IMR-90 (cell line): ENCODE results near the gene CHD2. TPM values are rescaled to one million over a fixed set of nuclear protein-coding genes. Genes with fewer than 3 reads are reported as not detected.

ENCODE experiments used
- ATAC-seq: fragments of 200-7000 bp; cut with Tn5 transposase; 2 replicates; pipeline ENCODE4 v1.9.1; 2020; ENCODE audit warnings: low read depth, mild to moderate bottlenecking, moderate library complexity
- BruUV-seq: library from RNA; stranded (reverse); fragments of 400-500 nt; replicated peaks from 2 replicates; lab custom pipeline; 2021; lab: Mats Ljungman, UMichigan
- CTCF ChIA-PET: fragments of 300-600 bp; formaldehyde crosslinking; extraction: SDS; loops from one replicate; lab custom pipeline; 2021; ENCODE audit warnings: antibody characterized with exemption; lab: Yijun Ruan, JAX
- POLR2A ChIA-PET: fragments of 300-600 bp; sonication (Branson Sonifier 250); formaldehyde crosslinking; loops from one replicate; lab custom pipeline; 2022; ENCODE audit warnings: antibody characterized with exemption; ENCODE audit not compliant: unreplicated experiment; lab: Charles Lee
- DNase-seq: peaks from one replicate; pipeline ENCODE4 v3.0.0; 2013
- H2AFZ ChIP-seq: replicated peaks from 2 replicates; pipeline ENCODE3; 2013; ENCODE audit warnings: low read length, mild to moderate bottlenecking; ENCODE audit not compliant: poor library complexity
- H2AK5ac ChIP-seq: 2 replicates; pipeline ENCODE4 v1.6.1; 2013; ENCODE audit warnings: low read depth, low read length, inconsistent platforms
- H2AK9ac ChIP-seq: replicated peaks from 2 replicates; pipeline ENCODE3; 2013; ENCODE audit warnings: mild to moderate bottlenecking, low read depth, low read length, moderate library complexity; ENCODE audit not compliant: poor library complexity
- H2BK120ac ChIP-seq: 2 replicates; pipeline ENCODE4 v1.6.1; 2013; ENCODE audit warnings: low read depth, low read length, inconsistent platforms
- H2BK15ac ChIP-seq: 3 replicates; pipeline ENCODE4 v1.6.1; 2013; ENCODE audit warnings: low read depth, low read length, inconsistent platforms
- H2BK20ac ChIP-seq: 2 replicates; pipeline ENCODE4 v1.6.1; 2013; ENCODE audit warnings: low read depth, mild to moderate bottlenecking, inconsistent platforms, low read length, moderate library complexity
- H2BK5ac ChIP-seq: 2 replicates; pipeline ENCODE4 v1.6.1; 2013; ENCODE audit warnings: mild to moderate bottlenecking, low read depth, low read length, inconsistent platforms; ENCODE audit not compliant: poor library complexity, severe bottlenecking
- H3K14ac ChIP-seq: replicated peaks from 2 replicates; pipeline ENCODE4 v1.6.1; 2013; ENCODE audit warnings: low read depth, low read length, inconsistent platforms
- H3K18ac ChIP-seq: 2 replicates; pipeline ENCODE4 v1.6.1; 2013; ENCODE audit warnings: low read depth, low read length, control low read depth
- H3K23ac ChIP-seq: 2 replicates; pipeline ENCODE4 v1.6.1; 2013; ENCODE audit warnings: low read depth, low read length, inconsistent platforms
- H3K27ac ChIP-seq: 2 replicates; pipeline ENCODE4 v1.5.1; 2013; ENCODE audit warnings: mild to moderate bottlenecking, control low read depth, low read length; ENCODE audit not compliant: insufficient read depth
- H3K27me3 ChIP-seq: 2 replicates; pipeline ENCODE4 v1.6.1; 2013; ENCODE audit warnings: low read length; ENCODE audit not compliant: control insufficient read depth, insufficient read depth
- H3K36me3 ChIP-seq: 2 replicates; pipeline ENCODE4 v1.6.1; 2013; ENCODE audit warnings: low read length, mixed read lengths; ENCODE audit not compliant: control insufficient read depth, insufficient read depth
- H3K4ac ChIP-seq: 2 replicates; pipeline ENCODE4 v1.6.1; 2013; ENCODE audit warnings: low read depth, low read length, inconsistent platforms
- H3K4me1 ChIP-seq: 2 replicates; pipeline ENCODE4 v1.6.1; 2013; ENCODE audit warnings: low read length, mixed read lengths; ENCODE audit not compliant: control insufficient read depth, insufficient read depth
- H3K4me2 ChIP-seq: 2 replicates; pipeline ENCODE4 v1.6.1; 2013; ENCODE audit warnings: low read depth, mild to moderate bottlenecking, control low read depth, low read length, moderate library complexity
- H3K4me3 ChIP-seq: 2 replicates; pipeline ENCODE4 v1.5.1; 2013; ENCODE audit warnings: low read depth, mild to moderate bottlenecking, control low read depth, low read length, moderate library complexity; ENCODE audit not compliant: insufficient read depth
- H3K56ac ChIP-seq: 2 replicates; pipeline ENCODE4 v1.6.1; 2013; ENCODE audit warnings: low read length, inconsistent platforms; ENCODE audit not compliant: insufficient read depth; ENCODE audit errors: extremely low read depth
- H3K79me1 ChIP-seq, 2 experiments: 2 replicates each; pipeline ENCODE4 v1.6.1; 2013; ENCODE audit warnings: low read length in 2 of 2, inconsistent platforms in 1 of 2, low read depth in 1 of 2
- H3K9ac ChIP-seq: 2 replicates; pipeline ENCODE4 v1.6.1; 2013; ENCODE audit warnings: low read depth, low read length, control low read depth
- H3K9me1 ChIP-seq: 2 replicates; pipeline ENCODE4 v1.6.1; 2013; ENCODE audit warnings: low read length, inconsistent platforms; ENCODE audit not compliant: insufficient read depth
- H3K9me3 ChIP-seq: 2 replicates; pipeline ENCODE4 v1.6.1; 2013; ENCODE audit warnings: low read length; ENCODE audit not compliant: control insufficient read depth, insufficient read depth
- H4K20me1 ChIP-seq: 2 replicates; pipeline ENCODE4 v1.6.1; 2013; ENCODE audit warnings: low read length, inconsistent platforms; ENCODE audit not compliant: insufficient read depth
- H4K5ac ChIP-seq: 2 replicates; pipeline ENCODE4 v1.6.1; 2013; ENCODE audit warnings: mild to moderate bottlenecking, low read depth, low read length, control low read depth
- H4K8ac ChIP-seq, 2 experiments: 2 replicates each; pipeline ENCODE4 v1.6.1; 2013; ENCODE audit warnings: low read depth in 2 of 2, low read length in 2 of 2, control low read depth in 1 of 2, inconsistent platforms in 1 of 2
- H4K91ac ChIP-seq: 2 replicates; pipeline ENCODE4 v1.6.1; 2013; ENCODE audit warnings: low read depth, low read length, inconsistent platforms; ENCODE audit not compliant: insufficient read depth
- BHLHE40 ChIP-seq: fragments of 150-350 bp; IDR thresholded peaks from 2 replicates; pipeline ENCODE4 v1.6.1; 2016; ENCODE audit warnings: mild to moderate bottlenecking, low read depth, low read length
- CHD1 ChIP-seq: IDR thresholded peaks from 2 replicates; pipeline ENCODE4 v1.6.1; 2012; ENCODE audit warnings: low read depth, low read length, improper control_type of control experiment
- MAFK ChIP-seq: IDR thresholded peaks from 2 replicates; pipeline ENCODE4 v1.6.1; 2012; ENCODE audit warnings: low read depth, low read length, improper control_type of control experiment
- MAZ ChIP-seq: IDR thresholded peaks from 2 replicates; pipeline ENCODE4 v1.6.1; 2012; ENCODE audit warnings: low read depth, mild to moderate bottlenecking, low read length, improper control_type of control experiment, moderate library complexity, borderline replicate concordance
- MXI1 ChIP-seq: IDR thresholded peaks from 2 replicates; pipeline ENCODE4 v1.6.1; 2012; ENCODE audit warnings: low read depth, mild to moderate bottlenecking, low read length, moderate library complexity, borderline replicate concordance
- NFE2L2 ChIP-seq: fragments of 150-350 bp; IDR thresholded peaks from 2 replicates; pipeline ENCODE4 v1.6.1; 2016; ENCODE audit warnings: low read depth, mild to moderate bottlenecking, low read length
- POLR2A ChIP-seq: IDR thresholded peaks from 2 replicates; pipeline ENCODE4 v1.6.1; 2012; ENCODE audit warnings: mild to moderate bottlenecking, low read depth, low read length
- RAD21 ChIP-seq: IDR thresholded peaks from 2 replicates; pipeline ENCODE4 v1.6.1; 2012; ENCODE audit warnings: low read length, improper control_type of control experiment
- RFX5 ChIP-seq: IDR thresholded peaks from 2 replicates; pipeline ENCODE4 v1.8.0; 2012; ENCODE audit warnings: low read depth, mild to moderate bottlenecking, low read length, moderate library complexity
- SMC3 ChIP-seq: fragments of 150-350 bp; IDR thresholded peaks from 2 replicates; pipeline ENCODE4 v1.6.1; 2016; ENCODE audit warnings: low read depth, mild to moderate bottlenecking, antibody characterized with exemption, low read length, moderate library complexity
- WGBS, 2 experiments: methylation state at CpG; one replicate each; pipeline versions ENCODE4 v1.1.5 to v1.1.7; 2013; ENCODE audit warnings: missing lambda C conversion rate in 2 of 2; ENCODE audit not compliant: insufficient read length in 1 of 2; ENCODE audit errors: extremely low coverage in 2 of 2; 5-methylcytosine and 5-hydroxymethylcytosine counted together
- dilution Hi-C: fragments of 300-500 bp; cut with HindIII; formaldehyde crosslinking; loops from one replicate; pipeline ENCODE4 v1.14.3; 2018; ENCODE audit warnings: low sequenced_read_pairs; ENCODE audit not compliant: unreplicated experiment
- in situ Hi-C: fragments of 300-500 bp; cut with MboI; formaldehyde crosslinking; loops from 3 replicates; pipeline ENCODE4 v1.14.3; 2019; ENCODE audit warnings: low sequenced_read_pairs, inconsistent platforms, mixed read lengths
- intact Hi-C: fragments of 100-400 bp; cut with micrococcal nuclease; formaldehyde crosslinking; loops from 2 replicates; pipeline ENCODE4 v1.10.0; 2022
- polyA plus RNA-seq, 3 experiments: library from polyadenylated mRNA; depleted of rRNA; stranded (reverse); fragments of >200 nt; gene quantifications; 2 replicates each; pipeline ENCODE4 v1.2.3, GENCODE V29; 2012; ENCODE audit warnings: low replicate concordance in 1 of 3
- total RNA-seq: library from RNA; depleted of rRNA; stranded (reverse); fragments of >200 nt; gene quantifications from 2 replicates; pipeline ENCODE4 v1.2.3, GENCODE V29; 2012
- TF ChIP-seq, protein P1 (sequence below): fragments of 150-350 bp; IDR thresholded peaks from 2 replicates; pipeline ENCODE4 v1.6.1; 2016; ENCODE audit warnings: low read depth, mild to moderate bottlenecking, low read length, moderate library complexity, borderline replicate concordance
- TF ChIP-seq, protein P2 (sequence below): conservative IDR thresholded peaks from 2 replicates; pipeline ENCODE4 v1.5.1; 2012; ENCODE audit warnings: mild to moderate bottlenecking, low read depth, low read length, improper control_type of control experiment

Gene CHD2
- total and polyA plus RNA-seq, 2 of the 4 experiments (the other 2 are of a cell fraction): 44.9 to 64.7 TPM

DNA sequence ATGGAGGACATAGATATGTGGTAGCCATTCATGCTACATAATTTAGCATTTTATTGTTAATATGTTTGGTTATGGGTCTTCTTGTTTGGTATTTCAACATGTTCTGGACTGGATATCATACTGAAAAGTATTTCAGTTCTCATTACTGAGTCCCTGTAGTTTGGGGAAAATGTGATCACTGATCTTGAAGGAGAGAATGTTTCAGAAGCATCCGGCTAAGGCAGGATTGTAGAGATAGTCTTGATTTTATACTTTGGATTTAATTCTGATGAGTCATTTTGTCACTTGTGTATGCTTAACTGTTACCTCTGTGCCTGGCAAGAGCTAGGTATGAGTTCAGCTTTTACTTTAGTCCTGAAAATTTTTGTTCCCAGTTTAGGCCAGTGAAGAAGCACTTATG lies 7.1 kb downstream of the CHD2 start:
- peak overlapping the region; percentile 78; the same call in 1 of the 3 replicates for H2BK15ac ChIP-seq
- peaks cover 52% of the 10 kb centered on the region for H4K20me1 ChIP-seq
- no peak overlapping the region for H4K5ac ChIP-seq
- peak overlapping the region; percentile 89 for H2BK5ac ChIP-seq
- H2BK20ac ChIP-seq: no peak overlapping the region
- H3K4me1 ChIP-seq: peaks cover 22% of the 10 kb centered on the region
- no TSS peak for BruUV-seq
- no peak overlapping the region for H4K91ac ChIP-seq
- ChIA-PET CTCF (interaction anchor here (2.5 kb wide), 1 partner anchor 10 kb away, joined by 14 read pairs; no protein-coding TSS in a partner anchor), POLR2A (interaction anchor here (0.6 to 1.3 kb wide), 3 partner anchors 98 to 110 kb away, joined by 3 to 17 read pairs (median 5); no protein-coding TSS in a partner anchor)
- no peak overlapping the region for H3K4me3 ChIP-seq
- H3K4me2 ChIP-seq: peak overlapping the region; percentile 85
- H3K14ac ChIP-seq: peak overlapping the region; percentile 12; the same call in 1 of the 2 replicates
- no peak for DNase-seq
- H3K9me1 ChIP-seq: peaks cover 8% of the 10 kb centered on the region
- peaks cover 19% of the 10 kb centered on the region for H3K36me3 ChIP-seq
- no peak for TF ChIP-seq MXI1
- no peak for TF ChIP-seq MAZ
- no peak for TF ChIP-seq RFX5
- peak; percentile 49 for TF ChIP-seq NFE2L2
- TF ChIP-seq CHD1: 0 out of 2 replicates have a peak, but pooled peaks have one; percentile 75
- no peak for TF ChIP-seq BHLHE40
- TF ChIP-seq, protein P1, sequence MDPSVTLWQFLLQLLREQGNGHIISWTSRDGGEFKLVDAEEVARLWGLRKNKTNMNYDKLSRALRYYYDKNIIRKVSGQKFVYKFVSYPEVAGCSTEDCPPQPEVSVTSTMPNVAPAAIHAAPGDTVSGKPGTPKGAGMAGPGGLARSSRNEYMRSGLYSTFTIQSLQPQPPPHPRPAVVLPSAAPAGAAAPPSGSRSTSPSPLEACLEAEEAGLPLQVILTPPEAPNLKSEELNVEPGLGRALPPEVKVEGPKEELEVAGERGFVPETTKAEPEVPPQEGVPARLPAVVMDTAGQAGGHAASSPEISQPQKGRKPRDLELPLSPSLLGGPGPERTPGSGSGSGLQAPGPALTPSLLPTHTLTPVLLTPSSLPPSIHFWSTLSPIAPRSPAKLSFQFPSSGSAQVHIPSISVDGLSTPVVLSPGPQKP: no peak
- TF ChIP-seq SMC3: no peak
- TF ChIP-seq MAFK: no peak
- TF ChIP-seq, protein P2, sequence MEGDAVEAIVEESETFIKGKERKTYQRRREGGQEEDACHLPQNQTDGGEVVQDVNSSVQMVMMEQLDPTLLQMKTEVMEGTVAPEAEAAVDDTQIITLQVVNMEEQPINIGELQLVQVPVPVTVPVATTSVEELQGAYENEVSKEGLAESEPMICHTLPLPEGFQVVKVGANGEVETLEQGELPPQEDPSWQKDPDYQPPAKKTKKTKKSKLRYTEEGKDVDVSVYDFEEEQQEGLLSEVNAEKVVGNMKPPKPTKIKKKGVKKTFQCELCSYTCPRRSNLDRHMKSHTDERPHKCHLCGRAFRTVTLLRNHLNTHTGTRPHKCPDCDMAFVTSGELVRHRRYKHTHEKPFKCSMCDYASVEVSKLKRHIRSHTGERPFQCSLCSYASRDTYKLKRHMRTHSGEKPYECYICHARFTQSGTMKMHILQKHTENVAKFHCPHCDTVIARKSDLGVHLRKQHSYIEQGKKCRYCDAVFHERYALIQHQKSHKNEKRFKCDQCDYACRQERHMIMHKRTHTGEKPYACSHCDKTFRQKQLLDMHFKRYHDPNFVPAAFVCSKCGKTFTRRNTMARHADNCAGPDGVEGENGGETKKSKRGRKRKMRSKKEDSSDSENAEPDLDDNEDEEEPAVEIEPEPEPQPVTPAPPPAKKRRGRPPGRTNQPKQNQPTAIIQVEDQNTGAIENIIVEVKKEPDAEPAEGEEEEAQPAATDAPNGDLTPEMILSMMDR: no peak
- no peak for TF ChIP-seq RAD21
- TF ChIP-seq POLR2A: peak; percentile 4; the same call in 1 of the 2 replicates
- peak overlapping the region; percentile 77; the same call in 1 of the 2 replicates for H3K27ac ChIP-seq
- H3K9ac ChIP-seq: peak overlapping the region; percentile 49
- in situ Hi-C loops: no loop called here
- no peaks in the 10 kb centered on the region for H3K9me3 ChIP-seq
- dilution Hi-C loops: no loop called here
- H3K79me1 ChIP-seq: peaks cover 0 to 20% of the 10 kb centered on the region in 2 experiments; a peak in 2 of 4 replicates
- H3K18ac ChIP-seq: peak overlapping the region; percentile 56; the same call in 1 of the 2 replicates
- peak overlapping the region; percentile 3; the same call in 1 of the 2 replicates for H3K4ac ChIP-seq
- no CpG with 5 or more reads among the region's 1 CpG for WGBS, 2 experiments
- H4K8ac ChIP-seq: peak overlapping the region in 1 of 2 experiments; percentile 22; a peak in 3 of 4 replicates
- no peaks in the 10 kb centered on the region for H3K27me3 ChIP-seq
- ATAC-seq: no peak
- intact Hi-C loops: no loop called here
- no peak overlapping the region for H2AFZ ChIP-seq
- H2AK5ac ChIP-seq: no peak overlapping the region
- no peak overlapping the region for H2BK120ac ChIP-seq
- H3K56ac ChIP-seq: peak overlapping the region; percentile 77; the same call in 1 of the 2 replicates
- H2AK9ac ChIP-seq: no peak overlapping the region
- peak overlapping the region; percentile 6; the same call in 1 of the 2 replicates for H3K23ac ChIP-seq
